GM23338 (cell line): ENCODE measurements around the gene DNAJC5G. TPM values are rescaled to one million over a fixed set of nuclear protein-coding genes. Genes with fewer than 3 reads are reported as not detected.

Source experiments
- ATAC-seq: fragments of 200-7000 bp; cut with Tn5 transposase; 3 replicates; pipeline ENCODE4 v1.9.1; 2020
- DNase-seq: peaks from one replicate; pipeline ENCODE4 v3.0.0-alpha.2; 2015; ENCODE audit warnings: low spot score
- H2AFZ ChIP-seq: fragments of 200-600 bp; sonication (generic); 2 replicates; pipeline ENCODE4 v1.8.0; 2016; ENCODE audit warnings: antibody characterized with exemption, mild to moderate bottlenecking, moderate library complexity
- H3F3A ChIP-seq: fragments of 200-600 bp; sonication (generic); replicated peaks from 2 replicates; pipeline ENCODE4 v1.8.0; 2017; ENCODE audit warnings: antibody characterized with exemption, mixed run types, low read depth
- H3K27ac ChIP-seq: fragments of 200-600 bp; sonication (generic); 2 replicates; pipeline ENCODE4 v1.6.1; 2016; ENCODE audit warnings: low read depth
- H3K27me3 ChIP-seq: fragments of 200-600 bp; sonication (generic); 2 replicates; pipeline ENCODE4 v1.8.0; 2016; ENCODE audit warnings: mild to moderate bottlenecking, mixed run types, moderate library complexity; ENCODE audit not compliant: insufficient read depth
- H3K36me3 ChIP-seq: fragments of 200-600 bp; sonication (generic); 2 replicates; pipeline ENCODE4 v1.8.0; 2016; ENCODE audit warnings: mild to moderate bottlenecking; ENCODE audit not compliant: insufficient read depth
- H3K4me1 ChIP-seq: fragments of 200-600 bp; sonication (generic); 2 replicates; pipeline ENCODE4 v1.8.0; 2016; ENCODE audit warnings: mild to moderate bottlenecking, moderate library complexity; ENCODE audit not compliant: insufficient read depth
- H3K4me2 ChIP-seq: fragments of 200-600 bp; sonication (generic); 2 replicates; pipeline ENCODE4 v1.7.1; 2017; ENCODE audit warnings: mixed run types
- H3K4me3 ChIP-seq: fragments of 200-600 bp; sonication (generic); 2 replicates; pipeline ENCODE4 v1.6.1; 2016; ENCODE audit warnings: mixed run types
- H3K79me2 ChIP-seq: fragments of 200-600 bp; sonication (generic); replicated peaks from 2 replicates; pipeline ENCODE4 v1.8.0; 2017; ENCODE audit warnings: mild to moderate bottlenecking; ENCODE audit not compliant: insufficient read depth
- H3K9me2 ChIP-seq: fragments of 200-600 bp; sonication (generic); 2 replicates; pipeline ENCODE4 v1.8.0; 2017; ENCODE audit not compliant: insufficient read depth
- H4K20me1 ChIP-seq: fragments of 200-600 bp; sonication (generic); replicated peaks from 2 replicates; pipeline ENCODE4 v1.8.0; 2017; ENCODE audit warnings: mild to moderate bottlenecking; ENCODE audit not compliant: insufficient read depth
- H3K27ac Mint-ChIP-seq: 2 replicates; pipeline ENCODE4 v1.8.0; 2020; ENCODE audit warnings: inconsistent platforms, mild to moderate bottlenecking, moderate library complexity, mixed read lengths
- H3K27me3 Mint-ChIP-seq: 3 replicates; pipeline ENCODE4 v1.8.0; 2022; ENCODE audit warnings: low read depth, mild to moderate bottlenecking, moderate library complexity, mixed read lengths, inconsistent platforms; ENCODE audit not compliant: insufficient read depth, poor library complexity
- H3K36me3 Mint-ChIP-seq: 3 replicates; pipeline ENCODE4 v1.8.0; 2021; ENCODE audit warnings: low read depth, mild to moderate bottlenecking, inconsistent platforms, moderate library complexity, mixed read lengths
- H3K4me1 Mint-ChIP-seq: 3 replicates; pipeline ENCODE4 v1.8.0; 2020; ENCODE audit warnings: mild to moderate bottlenecking, inconsistent platforms, mixed read lengths
- H3K4me3 Mint-ChIP-seq: 3 replicates; pipeline ENCODE4 v1.8.0; 2021; ENCODE audit warnings: moderate library complexity, mild to moderate bottlenecking, inconsistent platforms, mixed read lengths
- H3K9me3 Mint-ChIP-seq: 3 replicates; pipeline ENCODE4 v1.8.0; 2020; ENCODE audit warnings: moderate library complexity, mild to moderate bottlenecking, inconsistent platforms, mixed read lengths
- CREB1 ChIP-seq: fragments of 250-450 bp; sonication (Bioruptor Pico); IDR thresholded peaks from 2 replicates; pipeline ENCODE4 v1.5.0; 2020; ENCODE audit warnings: low read depth, mild to moderate bottlenecking, moderate library complexity
- CTCF ChIP-seq, 2 experiments: fragments of 200-600 bp in 1 of 2; sonication (generic) in 1 of 2; conservative IDR thresholded peaks; 2 replicates each; pipeline versions ENCODE4 v1.5.1 to v1.6.1; 2016 to 2017; ENCODE audit warnings: antibody characterized with exemption in 2 of 2, low read depth in 2 of 2, mild to moderate bottlenecking in 2 of 2, moderate library complexity in 1 of 2
- EZH2 ChIP-seq: fragments of 200-600 bp; sonication (generic); IDR thresholded peaks from one replicate; pipeline ENCODE4 v1.8.0; 2017; ENCODE audit warnings: antibody characterized with exemption, mild to moderate bottlenecking, low read depth; ENCODE audit not compliant: unreplicated experiment
- EZH2phosphoT487 ChIP-seq: fragments of 200-600 bp; sonication (generic); IDR thresholded peaks from one replicate; pipeline ENCODE4 v1.8.1; 2018; ENCODE audit warnings: antibody characterized with exemption; ENCODE audit not compliant: unreplicated experiment
- JUNB ChIP-seq: IDR thresholded peaks from one replicate; pipeline ENCODE4 v1.6.1; 2016; ENCODE audit warnings: antibody characterized with exemption; ENCODE audit not compliant: unreplicated experiment
- NANOG ChIP-seq: IDR thresholded peaks from 2 replicates; pipeline ENCODE4 v1.6.1; 2016; ENCODE audit warnings: antibody characterized with exemption, borderline replicate concordance
- POLR2AphosphoS5 ChIP-seq: IDR thresholded peaks from 2 replicates; pipeline ENCODE4 v1.6.1; 2016; ENCODE audit warnings: antibody characterized with exemption, low read depth
- REST ChIP-seq: IDR thresholded peaks from one replicate; pipeline ENCODE4 v1.6.1; 2018; ENCODE audit warnings: antibody characterized with exemption; ENCODE audit not compliant: unreplicated experiment
- STAT1 ChIP-seq: IDR thresholded peaks from one replicate; pipeline ENCODE4 v1.6.1; 2016; ENCODE audit warnings: antibody characterized with exemption; ENCODE audit not compliant: unreplicated experiment
- ZNF114 ChIP-seq: fragments of 250-450 bp; sonication (Bioruptor Pico); IDR thresholded peaks from 2 replicates; pipeline ENCODE4 v1.5.0; 2020; ENCODE audit warnings: mild to moderate bottlenecking, moderate library complexity
- ZNF331 ChIP-seq: fragments of 250-450 bp; sonication (Bioruptor Pico); IDR thresholded peaks from 2 replicates; pipeline ENCODE4 v1.5.0; 2020; ENCODE audit warnings: low read depth, mild to moderate bottlenecking, moderate library complexity
- ZNF462 ChIP-seq: fragments of 250-450 bp; sonication (Bioruptor Pico); IDR thresholded peaks from 2 replicates; pipeline ENCODE4 v1.5.0; 2020; ENCODE audit warnings: mild to moderate bottlenecking, moderate library complexity
- polyA plus RNA-seq: library from polyadenylated mRNA; unstranded; fragments of >200 nt; fragmentation: Nextera tagmentation; extraction: Ambion mirVana; gene quantifications from 2 replicates; pipeline ENCODE4 v1.2.1, GENCODE V29; 2016
- total RNA-seq: library from RNA; depleted of rRNA; stranded (reverse); fragments of >200 nt; shearing (Covaris generic); gene quantifications from 2 replicates; pipeline ENCODE4 v1.2.3, GENCODE V29; 2014

Gene DNAJC5G
- total and polyA plus RNA-seq, 2 experiments from 2014 or later, result 0.59 TPM; not detected in 1

- DNase-seq, result peak; percentile 83
- Mint-ChIP-seq H3K4me3 (peak within 1 kb of the TSS; percentile 60), H3K36me3 (peaks cover 5% of the 10 kb centered on the region; the same call in 1 of the 3 replicates), H3K9me3 (no peaks in the 10 kb centered on the region), H3K27me3 (peaks cover 54% of the 10 kb centered on the region), H3K27ac (no peak within 1 kb of the TSS), H3K4me1 (peaks cover 2% of the 10 kb centered on the region; the same call in 2 of the 3 replicates)
- Histone ChIP-seq H3K9me2 (no peaks in the 10 kb centered on the region), H3K79me2 (no peaks in the 10 kb centered on the region), H4K20me1 (peaks cover 4% of the 10 kb centered on the region; the same call in 1 of the 2 replicates), H3K36me3 (no peaks in the 10 kb centered on the region), H3F3A (0 out of 2 replicates have a peak, but pooled peaks cover 6% of the 10 kb centered on the region), H3K4me2 (peak within 1 kb of the TSS; percentile 84), H3K27me3 (peaks cover 57% of the 10 kb centered on the region), H2AFZ (peak within 1 kb of the TSS; percentile 94; the same call in 1 of the 2 replicates), H3K4me1 (peaks cover 9% of the 10 kb centered on the region; the same call in 1 of the 2 replicates), H3K4me3 (peak within 1 kb of the TSS; percentile 55), H3K27ac (no peak within 1 kb of the TSS)
- peak; percentile 59 for ATAC-seq
- peak; percentile 32 for TF ChIP-seq EZH2
- TF ChIP-seq CREB1 (CRISPR knock-in tag), result no peak
- TF ChIP-seq NANOG, result no peak
- no peak for TF ChIP-seq EZH2phosphoT487
- TF ChIP-seq REST, result peak; percentile 97
- no peak for TF ChIP-seq JUNB
- no peak for TF ChIP-seq ZNF462 (CRISPR knock-in tag)
- TF ChIP-seq STAT1, result no peak
- TF ChIP-seq ZNF331 (CRISPR knock-in tag), result no peak
- TF ChIP-seq CTCF (conservative IDR thresholded peaks at IDR 0.05; ENCODE audit: low read depth in 2 of 2), result no peak
- TF ChIP-seq ZNF114 (CRISPR knock-in tag), result no peak
- no peak for TF ChIP-seq POLR2AphosphoS5
These were observed 33.2 kb downstream of the DNAJC5G start, which contains the start of gene UCN for GRCh38 chr2:27308359-27308881. Gene UCN, minus strand, starts transcription at chr2:27308445. Its CDS starts 550 bp downstream, at chr2:27307895.
